ENCODE results near the gene TSPAN14.

GRCh38 chr10:80489371-80490112 lies 35.4 kb downstream of the TSPAN14 start:
- TF ChIP-seq CTCF (IDR thresholded peaks at IDR 0.05; ENCODE audit: low read length): no peak
- no peak for TF ChIP-seq EZH2 (optimal IDR thresholded peaks at IDR 0.05; ENCODE audit: low read depth, low read length)

All from MM.1S (cell line).